GM15510 (cell line): ENCODE results near the gene CLDND2.
A peak's percentile ranks its signal among the peaks of the same experiment; 100 is the strongest.

Experiments used
- POLR2A ChIP-seq: IDR thresholded peaks from 3 replicates; pipeline ENCODE4 v1.6.1; 2011; ENCODE audit warnings: borderline replicate concordance; ENCODE audit not compliant: insufficient read length; ENCODE audit errors: extremely low read depth

Gene CLDND2

GRCh38 chr19:51366389-51367254 is 2.2 kb downstream of the CLDND2 start:
- peak; percentile 72 for TF ChIP-seq POLR2A

GRCh38 chr19:51365965-51366388 is 2.8 kb downstream of the CLDND2 start, which contains the start of gene ETFB:
Gene ETFB (minus strand): TSS chr19:51366388. CDS start chr19:51366326, 62 bp downstream.
- TF ChIP-seq POLR2A = peak; percentile 62

- no peak for TF ChIP-seq POLR2A
Measured at GRCh38 chr19:51365211-51365964, 3.4 kb downstream of the CLDND2 start.

- TF ChIP-seq POLR2A = no peak
Measured at GRCh38 chr19:51364200-51365106, 4.3 kb downstream of the CLDND2 start.

GRCh38 chr19:51361239-51361638 is 7.6 kb downstream of the CLDND2 start:
- no peak for TF ChIP-seq POLR2A

- no peak for TF ChIP-seq POLR2A
Measured at GRCh38 chr19:51359294-51359693, 9.5 kb downstream of the CLDND2 start.

GRCh38 chr19:51357952-51358351 is 10.9 kb downstream of the CLDND2 start:
- TF ChIP-seq POLR2A = no peak

- no peak for TF ChIP-seq POLR2A
Measured at GRCh38 chr19:51356159-51356801, 12.5 kb downstream of the CLDND2 start.

- TF ChIP-seq POLR2A = no peak
Measured at GRCh38 chr19:51354742-51355148, 14.1 kb downstream of the CLDND2 start.

GRCh38 chr19:51354103-51354741 is 14.6 kb downstream of the CLDND2 start:
- no peak for TF ChIP-seq POLR2A

GRCh38 chr19:51352783-51353360 is 15.9 kb downstream of the CLDND2 start:
- no peak for TF ChIP-seq POLR2A

- no peak for TF ChIP-seq POLR2A
Measured at GRCh38 chr19:51351266-51351990, 17.4 kb downstream of the CLDND2 start.
